OCI-LY1 (cell line): ENCODE results near the gene C4orf17.

Experiments used
- H2AFZ ChIP-seq: fragments of 200-600 bp; sonication (generic), shearing (Covaris generic); 2 replicates; pipeline ENCODE4 v1.6.0; 2014; ENCODE audit warnings: antibody characterized with exemption, mild to moderate bottlenecking, low read length
- H3F3A ChIP-seq: fragments of 200-600 bp; sonication (generic), shearing (Covaris generic); 2 replicates; pipeline ENCODE4 v1.6.0; 2014; ENCODE audit warnings: mild to moderate bottlenecking, antibody characterized with exemption, low read length, moderate library complexity; ENCODE audit not compliant: insufficient read depth
- H3K27ac ChIP-seq: fragments of 200-600 bp; sonication (generic); 2 replicates; pipeline ENCODE4 v1.5.1; 2014; ENCODE audit warnings: low read length, mixed run types, mild to moderate bottlenecking, low read depth; ENCODE audit not compliant: poor library complexity, severe bottlenecking
- H3K27me3 ChIP-seq: fragments of 200-600 bp; sonication (generic); 2 replicates; pipeline ENCODE4 v1.6.0; 2014; ENCODE audit warnings: antibody characterized with exemption, mild to moderate bottlenecking, low read length, moderate library complexity; ENCODE audit not compliant: insufficient read depth
- H3K36me3 ChIP-seq: fragments of 200-600 bp; sonication (generic); 2 replicates; pipeline ENCODE4 v1.6.1; 2014; ENCODE audit warnings: mild to moderate bottlenecking, antibody characterized with exemption, low read length, moderate library complexity, mixed read lengths; ENCODE audit not compliant: insufficient read depth
- H3K4me1 ChIP-seq: fragments of 200-600 bp; sonication (generic); 2 replicates; pipeline ENCODE4 v1.5.1; 2014; ENCODE audit warnings: mild to moderate bottlenecking, low read length, moderate library complexity; ENCODE audit not compliant: insufficient read depth, severe bottlenecking
- H3K4me2 ChIP-seq: fragments of 200-600 bp; sonication (generic), shearing (Covaris generic); 2 replicates; pipeline ENCODE4 v1.6.1; 2014; ENCODE audit warnings: low read length
- H3K4me3 ChIP-seq: fragments of 200-600 bp; sonication (generic); 2 replicates; pipeline ENCODE4 v1.5.1; 2014; ENCODE audit warnings: low read length, low read depth, mild to moderate bottlenecking, mixed read lengths; ENCODE audit not compliant: poor library complexity, severe bottlenecking
- H3K79me2 ChIP-seq: fragments of 200-600 bp; shearing (Covaris generic); 2 replicates; pipeline ENCODE4 v1.6.1; 2016; ENCODE audit warnings: mixed run types, low read length, mixed read lengths; ENCODE audit not compliant: insufficient read depth
- H3K9ac ChIP-seq: fragments of 200-600 bp; sonication (generic), shearing (Covaris generic); 2 replicates; pipeline ENCODE4 v1.6.1; 2014; ENCODE audit warnings: mild to moderate bottlenecking, low read length, mixed read lengths
- H3K9me2 ChIP-seq: fragments of 200-600 bp; sonication (generic), shearing (Covaris generic); 2 replicates; pipeline ENCODE4 v1.6.1; 2014; ENCODE audit warnings: low read depth, mild to moderate bottlenecking, low read length, mixed read lengths
- H3K9me3 ChIP-seq: fragments of 200-600 bp; shearing (Covaris generic); 2 replicates; pipeline ENCODE4 v1.6.1; 2014; ENCODE audit warnings: low read length, mixed read lengths
- H4K20me1 ChIP-seq: fragments of 200-600 bp; sonication (generic), shearing (Covaris generic); 2 replicates; pipeline ENCODE4 v1.6.0; 2016; ENCODE audit warnings: mild to moderate bottlenecking, low read length; ENCODE audit not compliant: insufficient read depth
- CTCF ChIP-seq: fragments of 200-600 bp; sonication (generic), shearing (Covaris generic); IDR thresholded peaks from 2 replicates; pipeline ENCODE4 v1.5.1; 2017; ENCODE audit warnings: mild to moderate bottlenecking, antibody characterized with exemption, low read length, moderate library complexity, mixed read lengths
- EZH2 ChIP-seq: fragments of 200-600 bp; sonication (generic), shearing (Covaris generic); IDR thresholded peaks from 2 replicates; pipeline ENCODE4 v1.8.0; 2017; ENCODE audit warnings: borderline replicate concordance, mixed run types, mild to moderate bottlenecking, antibody characterized with exemption, low read length, moderate library complexity, mixed read lengths

The C4orf17 gene

GRCh38 chr4:99578714-99579113 lies 67.9 kb downstream of the C4orf17 start:
- peaks cover 20% of the 10 kb centered on the region for H3K4me1 ChIP-seq
- no peaks in the 10 kb centered on the region for H3K9me3 ChIP-seq
- H3K36me3 ChIP-seq, result no peaks in the 10 kb centered on the region
- no peaks in the 10 kb centered on the region for H3K27me3 ChIP-seq
- H4K20me1 ChIP-seq, result no peaks in the 10 kb centered on the region
- H3K27ac ChIP-seq, result no peak overlapping the region
- H3K9ac ChIP-seq, result no peak overlapping the region
- no peak overlapping the region for H2AFZ ChIP-seq
- H3K4me3 ChIP-seq, result no peak overlapping the region
- H3K79me2 ChIP-seq, result no peaks in the 10 kb centered on the region
- TF ChIP-seq CTCF (no peak), EZH2 (no peak)
- H3K9me2 ChIP-seq, result no peaks in the 10 kb centered on the region
- no peak overlapping the region for H3K4me2 ChIP-seq
- no peaks in the 10 kb centered on the region for H3F3A ChIP-seq

DNA sequence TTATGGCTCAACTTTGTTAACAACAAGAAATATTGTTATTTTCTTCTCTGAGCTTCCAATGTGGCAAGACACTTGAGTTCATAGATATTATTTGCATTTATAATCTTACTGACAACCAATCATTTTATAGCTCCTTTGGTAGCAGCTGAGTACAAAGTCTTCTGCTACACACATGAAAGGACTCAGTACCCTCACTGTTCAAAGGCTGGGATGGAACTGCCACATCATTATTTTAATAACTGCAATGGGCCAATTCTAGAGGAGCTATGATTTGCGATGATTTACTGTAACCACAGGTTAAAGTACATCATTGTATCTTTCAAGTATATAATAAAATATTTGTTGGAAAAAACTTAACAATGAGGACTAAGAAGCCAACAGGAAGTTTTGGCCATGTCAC lies 74.7 kb downstream of the C4orf17 start:
- Histone ChIP-seq H4K20me1 (no peaks in the 10 kb centered on the region), H3K4me3 (no peak overlapping the region), H3K27ac (no peak overlapping the region), H3K9me2 (no peaks in the 10 kb centered on the region), H3K27me3 (no peaks in the 10 kb centered on the region), H3F3A (no peaks in the 10 kb centered on the region), H3K9me3 (no peaks in the 10 kb centered on the region), H2AFZ (no peak overlapping the region), H3K36me3 (no peaks in the 10 kb centered on the region), H3K79me2 (no peaks in the 10 kb centered on the region), H3K9ac (no peak overlapping the region), H3K4me1 (no peaks in the 10 kb centered on the region), H3K4me2 (no peak overlapping the region)
- TF ChIP-seq CTCF, result no peak
- TF ChIP-seq EZH2, result no peak

GRCh38 chr4:99586322-99586721 lies 75.5 kb downstream of the C4orf17 start:
- H3K36me3 ChIP-seq, result no peaks in the 10 kb centered on the region
- H3K27me3 ChIP-seq, result no peaks in the 10 kb centered on the region
- no peaks in the 10 kb centered on the region for H4K20me1 ChIP-seq
- no peak for TF ChIP-seq CTCF
- no peak for TF ChIP-seq EZH2
- no peak overlapping the region for H3K9ac ChIP-seq
- H3K9me3 ChIP-seq, result no peaks in the 10 kb centered on the region
- no peaks in the 10 kb centered on the region for H3K9me2 ChIP-seq
- H3K4me3 ChIP-seq, result no peak overlapping the region
- H3K4me2 ChIP-seq, result no peak overlapping the region
- no peaks in the 10 kb centered on the region for H3K79me2 ChIP-seq
- H3K27ac ChIP-seq, result no peak overlapping the region
- no peaks in the 10 kb centered on the region for H3F3A ChIP-seq
- no peak overlapping the region for H2AFZ ChIP-seq
- no peaks in the 10 kb centered on the region for H3K4me1 ChIP-seq
